OCI-LY7 (cell line): ENCODE data around the gene ZDHHC9.

ENCODE experiments used
- EZH2phosphoT487 ChIP-seq: fragments of 200-600 bp; sonication (generic); IDR thresholded peaks from 2 replicates; pipeline ENCODE4 v1.6.1; 2018; ENCODE audit warnings: low read depth, borderline replicate concordance, mild to moderate bottlenecking, mixed run types, antibody characterized with exemption, low read length, moderate library complexity, mixed read lengths
- TF ChIP-seq, protein P1 (sequence below): fragments of 200-600 bp; sonication (generic); conservative IDR thresholded peaks from 2 replicates; pipeline ENCODE4 v1.5.1; 2014; ENCODE audit warnings: mild to moderate bottlenecking, antibody characterized with exemption, low read length, moderate library complexity, mixed read lengths

DNA sequence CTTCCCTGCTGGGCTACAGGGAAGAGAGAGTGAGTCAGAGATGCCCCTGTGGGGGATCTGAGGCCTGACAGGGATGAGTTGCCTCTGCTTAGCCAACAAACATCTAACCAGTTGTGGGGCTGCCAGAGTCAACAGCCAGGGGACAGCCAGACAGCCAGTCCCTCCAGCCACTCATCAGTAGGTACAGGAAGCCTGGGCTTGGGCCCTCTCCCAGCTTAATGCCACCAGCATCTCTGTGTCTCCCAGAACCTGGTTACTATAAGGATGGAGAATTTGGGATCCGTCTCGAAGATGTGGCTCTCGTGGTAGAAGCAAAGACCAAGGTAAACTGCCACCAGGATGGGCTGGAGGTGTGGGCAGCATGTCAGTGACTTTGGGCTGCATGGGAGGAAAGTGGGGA, 81.2 kb downstream of the ZDHHC9 start:
- TF ChIP-seq, protein P1, sequence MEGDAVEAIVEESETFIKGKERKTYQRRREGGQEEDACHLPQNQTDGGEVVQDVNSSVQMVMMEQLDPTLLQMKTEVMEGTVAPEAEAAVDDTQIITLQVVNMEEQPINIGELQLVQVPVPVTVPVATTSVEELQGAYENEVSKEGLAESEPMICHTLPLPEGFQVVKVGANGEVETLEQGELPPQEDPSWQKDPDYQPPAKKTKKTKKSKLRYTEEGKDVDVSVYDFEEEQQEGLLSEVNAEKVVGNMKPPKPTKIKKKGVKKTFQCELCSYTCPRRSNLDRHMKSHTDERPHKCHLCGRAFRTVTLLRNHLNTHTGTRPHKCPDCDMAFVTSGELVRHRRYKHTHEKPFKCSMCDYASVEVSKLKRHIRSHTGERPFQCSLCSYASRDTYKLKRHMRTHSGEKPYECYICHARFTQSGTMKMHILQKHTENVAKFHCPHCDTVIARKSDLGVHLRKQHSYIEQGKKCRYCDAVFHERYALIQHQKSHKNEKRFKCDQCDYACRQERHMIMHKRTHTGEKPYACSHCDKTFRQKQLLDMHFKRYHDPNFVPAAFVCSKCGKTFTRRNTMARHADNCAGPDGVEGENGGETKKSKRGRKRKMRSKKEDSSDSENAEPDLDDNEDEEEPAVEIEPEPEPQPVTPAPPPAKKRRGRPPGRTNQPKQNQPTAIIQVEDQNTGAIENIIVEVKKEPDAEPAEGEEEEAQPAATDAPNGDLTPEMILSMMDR, result no peak
- TF ChIP-seq EZH2phosphoT487, result no peak
